K562 (cell line): ENCODE results near the gene IMPG2. TPM values are rescaled to one million over a fixed set of nuclear protein-coding genes. Genes with fewer than 3 reads are reported as not detected.
A peak's percentile ranks its signal among the peaks of the same experiment; 100 is the strongest.

Source experiments
- ATAC-seq: fragments of 200-7000 bp; cut with Tn5 transposase; 3 replicates; pipeline ENCODE4 v1.9.1; 2020; ENCODE audit warnings: moderate library complexity
- BruUV-seq: library from RNA; stranded (reverse); fragments of 400-500 nt; replicated peaks from 2 replicates; lab custom pipeline; 2021; lab: Mats Ljungman, UMichigan
- CTCF ChIA-PET: fragments of 300-600 bp; formaldehyde crosslinking; extraction: SDS; loops from one replicate; lab custom pipeline; 2021; ENCODE audit warnings: low intra/inter-chr PET ratio; lab: Yijun Ruan, JAX
- POLR2A ChIA-PET: fragments of 300-600, 350-650 bp; sonication (Branson Sonifier 250); formaldehyde crosslinking; extraction: SDS; loops from one replicate; lab custom pipeline; 2021; ENCODE audit warnings: antibody characterized with exemption, inconsistent platforms; lab: Yijun Ruan, JAX
- DNase-seq, 4 experiments: peaks; one replicate each; pipeline versions ENCODE4 v3.0.0 to v3.0.0-alpha.2; 2011 to 2018; ENCODE audit warnings: low spot score in 3 of 4, mixed read lengths in 3 of 4; ENCODE audit errors: extremely low read depth in 1 of 4
- FAIRE-seq: peaks from 2 replicates; lab custom pipeline; 2011; peaks lifted over from hg19 to GRCh38; lab: Jason Lieb, UNC
- H2AFZ ChIP-seq: 2 replicates; pipeline ENCODE4 v1.6.0; 2011; ENCODE audit warnings: low read depth, low read length, control low read depth, inconsistent platforms
- H3K27ac ChIP-seq: fragments of 200-600 bp; 3 replicates; pipeline ENCODE4 v1.8.0; 2011; ENCODE audit warnings: low read depth, mild to moderate bottlenecking, control low read depth, inconsistent platforms, low read length, moderate library complexity, mixed read lengths; ENCODE audit errors: extremely low read depth
- H3K27me3 ChIP-seq, 2 experiments: fragments of 300-600 bp in 1 of 2; 2 replicates in 1 of 2; 3 replicates in 1 of 2; pipeline versions ENCODE4 v1.6.0 to v1.8.0; 2011; ENCODE audit warnings: inconsistent platforms in 2 of 2, low read length in 2 of 2, mild to moderate bottlenecking in 1 of 2, mixed read lengths in 1 of 2, moderate library complexity in 1 of 2; ENCODE audit not compliant: control insufficient read depth in 2 of 2, insufficient read depth in 2 of 2
- H3K36me3 ChIP-seq: fragments of 300-600 bp; 3 replicates; pipeline ENCODE4 v1.8.0; 2011; ENCODE audit warnings: mild to moderate bottlenecking, low read length, inconsistent platforms; ENCODE audit not compliant: control insufficient read depth, insufficient read depth
- H3K4me1 ChIP-seq, 2 experiments: fragments of 200-600 bp in 1 of 2; replicated peaks in 1 of 2; 2 replicates in 1 of 2; 3 replicates in 1 of 2; pipeline versions ENCODE4 v1.5.1 to v1.8.0; 2011; ENCODE audit warnings: inconsistent platforms in 2 of 2, low read length in 2 of 2, mild to moderate bottlenecking in 1 of 2, mixed read lengths in 1 of 2, moderate library complexity in 1 of 2; ENCODE audit not compliant: control insufficient read depth in 2 of 2, insufficient read depth in 2 of 2
- H3K4me2 ChIP-seq: 2 replicates; pipeline ENCODE4 v1.6.1; 2011; ENCODE audit warnings: low read length, control low read depth, inconsistent platforms, mixed read lengths; ENCODE audit not compliant: insufficient read depth
- H3K4me3 ChIP-seq: fragments of 200-600 bp; sonication (generic), shearing (Covaris generic); 2 replicates; pipeline ENCODE4 v1.5.1; 2016; ENCODE audit warnings: control low read depth, inconsistent platforms
- H3K79me2 ChIP-seq: fragments of 200-600 bp; 3 replicates; pipeline ENCODE4 v1.8.0; 2011; ENCODE audit warnings: low read length, inconsistent platforms; ENCODE audit not compliant: control insufficient read depth, insufficient read depth
- H3K9ac ChIP-seq, 2 experiments: 2 replicates each; pipeline versions ENCODE4 v1.6.0 to v1.6.1; 2011; ENCODE audit warnings: low read depth in 2 of 2, low read length in 2 of 2, control low read depth in 1 of 2, inconsistent platforms in 1 of 2, mild to moderate bottlenecking in 1 of 2, mixed read lengths in 1 of 2; ENCODE audit not compliant: insufficient read depth in 1 of 2
- H3K9me1 ChIP-seq: one replicate; pipeline ENCODE4 v1.6.0; 2011; ENCODE audit warnings: inconsistent platforms, mild to moderate bottlenecking, low read length, moderate library complexity; ENCODE audit not compliant: control insufficient read depth, insufficient read depth
- H3K9me3 ChIP-seq: replicated peaks from 2 replicates; pipeline ENCODE4 v1.5.1; 2011; ENCODE audit warnings: low read depth, low read length, inconsistent platforms; ENCODE audit not compliant: control insufficient read depth, insufficient read depth
- H4K20me1 ChIP-seq: replicated peaks from 2 replicates; pipeline ENCODE4 v1.6.1; 2011; ENCODE audit warnings: low read length, inconsistent platforms, mixed read lengths; ENCODE audit not compliant: control insufficient read depth, insufficient read depth
- ATF6 ChIP-seq: sonication (generic); formaldehyde crosslinking; IDR thresholded peaks from 2 replicates; pipeline ENCODE4 v1.4.0; 2020; ENCODE audit warnings: mild to moderate bottlenecking, missing genetic modification reagents
- BRD9 ChIP-seq: fragments of 450-650 bp; IDR thresholded peaks from 2 replicates; pipeline ENCODE4 v1.6.1; 2018; ENCODE audit warnings: low read depth; ENCODE audit not compliant: partially characterized antibody
- ESRRB ChIP-seq: fragments of 250-450 bp; sonication (Bioruptor Pico); IDR thresholded peaks from 2 replicates; pipeline ENCODE4 v1.5.0; 2020; ENCODE audit warnings: mild to moderate bottlenecking, moderate library complexity, borderline replicate concordance
- FOXJ2 ChIP-seq: fragments of 200-800 bp; sonication (Bioruptor generic); IDR thresholded peaks from 2 replicates; pipeline ENCODE4 v1.6.1; 2016; ENCODE audit warnings: missing genetic modification characterization, missing compliant biosample characterization
- GATAD2B ChIP-seq: fragments of 450-650 bp; IDR thresholded peaks from 2 replicates; pipeline ENCODE4 v1.6.1; 2017; ENCODE audit warnings: mild to moderate bottlenecking, borderline replicate concordance
- HNRNPL ChIP-seq: fragments of 200-400 bp; formaldehyde crosslinking; IDR thresholded peaks from 2 replicates; pipeline ENCODE4 v1.6.1; 2017; ENCODE audit warnings: low read depth, mild to moderate bottlenecking, low read length
- RFX5 ChIP-seq: IDR thresholded peaks from 2 replicates; pipeline ENCODE4 v1.6.1; 2011; ENCODE audit warnings: low read depth, mild to moderate bottlenecking, improper control_type of control experiment, low read length
- SIRT6 ChIP-seq: IDR thresholded peaks from one replicate; pipeline ENCODE4 v1.6.1; 2012; ENCODE audit warnings: low read depth, mild to moderate bottlenecking, control low read depth, inconsistent platforms, low read length, moderate library complexity
- SRF ChIP-seq, 2 experiments: fragments of 250-450, 450-650 bp in 1 of 2; sonication (Bioruptor Pico) in 1 of 2; sonication (generic) in 1 of 2; formaldehyde crosslinking; IDR thresholded peaks; 2 replicates each; pipeline versions ENCODE4 v1.5.0 to v1.5.1; 2020 to 2022; ENCODE audit warnings: mild to moderate bottlenecking in 1 of 2, missing genetic modification reagents in 1 of 2
- TFE3 ChIP-seq: fragments of 450-650 bp; formaldehyde crosslinking; IDR thresholded peaks from 2 replicates; pipeline ENCODE4 v1.4.0; 2020; ENCODE audit warnings: mild to moderate bottlenecking, mixed read lengths
- ZNF12 ChIP-seq: sonication (generic); formaldehyde crosslinking; IDR thresholded peaks from 2 replicates; pipeline ENCODE4 v1.4.0; 2020; ENCODE audit warnings: mild to moderate bottlenecking, missing genetic modification reagents
- ZNF512 ChIP-seq: IDR thresholded peaks from 2 replicates; pipeline ENCODE4 v1.6.1; 2016; ENCODE audit warnings: missing genetic modification characterization, missing compliant biosample characterization
- WGBS: fragments of 100-300 bp; shearing (Covaris generic); methylation state at CpG from one replicate; pipeline ENCODE4 v1.1.6; 2016; ENCODE audit warnings: low coverage, mixed read lengths; ENCODE audit not compliant: insufficient coverage; ENCODE audit errors: missing lambda C conversion rate; 5-methylcytosine and 5-hydroxymethylcytosine counted together
- in situ Hi-C: fragments of 300-500 bp; cut with MboI; formaldehyde crosslinking; loops from 4 replicates; pipeline ENCODE4 v1.15.0; 2018; ENCODE audit warnings: inconsistent platforms, mixed read lengths
- intact Hi-C: fragments of 100-400 bp; cut with micrococcal nuclease; formaldehyde crosslinking; loops from 2 replicates; pipeline ENCODE4 v1.14.2; 2022
- polyA plus RNA-seq, 8 experiments: library from polyadenylated mRNA; depleted of rRNA in 4 of 8; stranded (reverse) in 5 of 8; unstranded in 3 of 8; fragments of >200 nt; fragmentation: Nextera tagmentation in 2 of 8; fragmentation: Illumina TruSeq in 1 of 8; extraction: Ambion mirVana in 2 of 8; extraction: Trizol in 1 of 8; gene quantifications; 2 replicates each; pipeline versions ENCODE4 v1.2.1 to v1.2.3, GENCODE V29; 2011 to 2014; ENCODE audit warnings: inconsistent platforms in 1 of 8, missing spikeins in 1 of 8
- total RNA-seq, 7 experiments: library from RNA; depleted of rRNA in 6 of 7; stranded (reverse); fragments of >200 nt in 6 of 7; fragmentation: Illumina TruSeq in 2 of 7; extraction: Trizol in 2 of 7; gene quantifications; 2 replicates each; pipeline versions ENCODE4 v1.2.1 to v1.2.3, GENCODE V29; 2011 to 2021; ENCODE audit warnings: low replicate concordance in 1 of 7

IMPG2 gene
- total and polyA plus RNA-seq, 9 of the 15 experiments (the other 6 are each of a cell fraction or from before 2014, with no cell fraction given): 0.04 to 0.36 (median 0.09) TPM

GRCh38 chr3:101228441-101228840 is 91.9 kb downstream of the IMPG2 start:
- Histone ChIP-seq H3K27ac (no peak overlapping the region), H4K20me1 (no peaks in the 10 kb centered on the region), H3K9ac (no peak overlapping the region), H2AFZ (no peak overlapping the region), H3K79me2 (no peaks in the 10 kb centered on the region), H3K4me2 (no peak overlapping the region), H3K9me1 (no peaks in the 10 kb centered on the region), H3K36me3 (no peaks in the 10 kb centered on the region), H3K4me1 (peaks cover 0 to 6% of the 10 kb centered on the region in 2 experiments; a peak in 1 of 5 replicates), H3K4me3 (no peak overlapping the region), H3K9me3 (no peaks in the 10 kb centered on the region), H3K27me3 (no peaks in the 10 kb centered on the region)
- FAIRE-seq: no peak
- intact Hi-C loops (no loop called here), in situ Hi-C loops (no loop called here)
- no TSS peak for BruUV-seq
- TF ChIP-seq GATAD2B (no peak), HNRNPL (no peak), ESRRB (CRISPR knock-in tag) (no peak), ZNF512 (no peak), RFX5 (no peak), TFE3 (CRISPR knock-in tag) (no peak), ATF6 (no peak), SIRT6 (no peak), BRD9 (no peak), FOXJ2 (tag) (peak; percentile 64; the same call in 1 of the 2 replicates), ZNF12 (CRISPR knock-in tag) (no peak), SRF (CRISPR knock-in tag; IDR thresholded peaks at IDR 0.05) (0 out of 4 replicates have a peak, but pooled peaks of 1 of the 2 experiments have one; percentile 30)
- no peak for DNase-seq
- ATAC-seq: no peak
- ChIA-PET CTCF (no interaction called here), POLR2A (interaction anchor here (1.2 kb wide), 1 partner anchor 8 kb away, joined by 4 read pairs; no protein-coding TSS in a partner anchor)
- WGBS: 0% methylated on average over 2 of the region's 3 CpGs
